ENCODE data around the gene EXOSC5. TPM values are rescaled to one million over a fixed set of nuclear protein-coding genes. Genes with fewer than 3 reads are reported as not detected.

EXOSC5 gene
- total RNA-seq, 1 donor from 2014 or later: 10.6 TPM

DNA sequence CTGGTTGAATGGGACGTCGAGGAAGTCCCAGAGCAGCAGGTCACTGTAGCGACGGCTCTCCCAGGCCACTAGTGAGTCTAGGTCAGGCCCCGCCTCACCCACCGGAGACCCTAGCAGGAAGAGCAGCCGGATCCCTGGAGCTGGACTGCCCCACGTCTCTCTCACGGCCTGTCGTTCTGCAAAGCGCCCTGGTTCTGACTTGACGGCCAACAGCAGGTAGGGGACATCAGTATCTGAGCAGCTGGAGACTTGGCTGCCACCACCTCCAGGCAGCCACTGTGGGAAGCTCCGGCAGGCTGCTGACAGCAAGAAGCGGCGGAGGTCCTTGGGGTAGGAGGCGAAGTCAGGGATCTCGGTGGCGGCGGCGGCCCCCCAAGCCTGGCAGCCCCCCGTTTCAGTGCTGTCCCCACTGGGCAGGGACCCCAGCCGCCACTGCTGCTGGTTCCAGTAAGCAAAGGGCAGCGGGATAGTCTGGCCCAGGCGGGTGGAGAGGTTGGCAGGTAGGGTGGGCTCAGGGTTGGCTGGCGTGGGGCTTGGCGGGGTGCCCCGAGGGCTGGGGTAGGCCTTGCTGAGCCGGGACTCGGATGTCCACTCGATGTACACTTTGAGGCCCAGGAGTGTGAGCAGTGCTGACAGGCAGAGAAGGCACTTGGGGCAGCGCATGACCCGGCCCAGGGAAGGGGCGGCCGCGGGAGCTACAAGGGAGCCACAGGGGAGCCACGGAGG, 29.1 kb upstream of the EXOSC5 start:
- no peak for DNase-seq (ENCODE audit: extremely low spot score, unreplicated experiment)
- TF ChIP-seq, protein P1, sequence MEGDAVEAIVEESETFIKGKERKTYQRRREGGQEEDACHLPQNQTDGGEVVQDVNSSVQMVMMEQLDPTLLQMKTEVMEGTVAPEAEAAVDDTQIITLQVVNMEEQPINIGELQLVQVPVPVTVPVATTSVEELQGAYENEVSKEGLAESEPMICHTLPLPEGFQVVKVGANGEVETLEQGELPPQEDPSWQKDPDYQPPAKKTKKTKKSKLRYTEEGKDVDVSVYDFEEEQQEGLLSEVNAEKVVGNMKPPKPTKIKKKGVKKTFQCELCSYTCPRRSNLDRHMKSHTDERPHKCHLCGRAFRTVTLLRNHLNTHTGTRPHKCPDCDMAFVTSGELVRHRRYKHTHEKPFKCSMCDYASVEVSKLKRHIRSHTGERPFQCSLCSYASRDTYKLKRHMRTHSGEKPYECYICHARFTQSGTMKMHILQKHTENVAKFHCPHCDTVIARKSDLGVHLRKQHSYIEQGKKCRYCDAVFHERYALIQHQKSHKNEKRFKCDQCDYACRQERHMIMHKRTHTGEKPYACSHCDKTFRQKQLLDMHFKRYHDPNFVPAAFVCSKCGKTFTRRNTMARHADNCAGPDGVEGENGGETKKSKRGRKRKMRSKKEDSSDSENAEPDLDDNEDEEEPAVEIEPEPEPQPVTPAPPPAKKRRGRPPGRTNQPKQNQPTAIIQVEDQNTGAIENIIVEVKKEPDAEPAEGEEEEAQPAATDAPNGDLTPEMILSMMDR (IDR thresholded peaks at IDR 0.05): no peak
- H3K27ac Mint-ChIP-seq (ENCODE audit: unreplicated experiment): no peak overlapping the region
- H3K36me3 Mint-ChIP-seq (ENCODE audit: unreplicated experiment): peaks cover 11% of the 10 kb centered on the region
- peaks cover 13% of the 10 kb centered on the region for H3K4me1 Mint-ChIP-seq (ENCODE audit: unreplicated experiment)
- H3K27me3 Mint-ChIP-seq (ENCODE audit: unreplicated experiment): no peaks in the 10 kb centered on the region
- H3K9me3 Mint-ChIP-seq (ENCODE audit: unreplicated experiment): no peaks in the 10 kb centered on the region
- no peak overlapping the region for H3K4me3 Mint-ChIP-seq (ENCODE audit: unreplicated experiment)

DNA sequence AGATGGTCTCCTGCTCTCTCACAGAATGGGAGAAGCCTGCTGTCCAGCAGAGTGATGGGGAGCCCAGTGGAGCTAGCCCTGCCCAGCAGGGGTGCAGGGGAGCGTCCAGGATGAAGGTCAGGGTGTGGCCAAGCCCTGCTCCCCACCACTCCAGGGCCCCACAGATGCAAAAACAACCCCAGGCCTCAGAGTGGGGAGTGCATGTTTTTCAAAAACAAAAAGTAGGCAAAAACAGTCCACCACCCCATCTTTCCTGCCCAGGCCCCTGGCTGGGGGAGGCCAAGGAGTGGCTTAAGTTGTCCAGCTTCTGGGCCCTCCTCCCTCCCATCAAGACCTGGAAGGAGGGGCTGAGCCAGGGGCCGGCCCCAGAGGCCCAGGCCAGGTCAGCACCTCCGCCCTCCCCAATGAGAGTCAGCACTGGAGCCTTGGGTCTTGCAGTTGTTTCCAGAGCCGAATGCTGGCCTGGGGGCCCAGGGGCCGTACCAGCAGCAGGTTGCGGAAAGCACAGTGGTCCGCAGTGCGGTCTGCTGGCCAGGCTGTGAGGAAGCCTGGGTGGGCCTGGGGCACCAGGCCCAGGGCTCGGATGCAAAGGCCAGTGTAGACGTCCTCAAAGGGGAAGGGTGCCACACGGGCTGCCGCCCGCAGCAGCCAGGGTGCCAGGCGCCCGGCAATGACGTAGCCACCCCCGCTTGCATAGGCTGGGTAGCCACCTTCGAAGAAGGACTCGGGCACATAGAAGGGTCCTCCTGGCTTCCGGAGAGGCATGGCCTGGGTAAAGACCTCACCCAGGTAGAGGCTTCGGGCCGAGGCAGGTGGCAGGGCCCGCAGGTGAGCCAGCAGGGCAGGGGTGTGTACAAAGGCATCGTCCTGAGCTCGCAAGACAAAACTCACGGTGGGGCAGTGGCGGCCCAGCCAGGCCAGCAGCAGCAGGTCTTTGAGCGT, 28.3 kb upstream of the EXOSC5 start:
- DNase-seq (ENCODE audit: extremely low spot score, unreplicated experiment): no peak
- Mint-ChIP-seq H3K4me3 (ENCODE audit: unreplicated experiment) (no peak overlapping the region), H3K36me3 (ENCODE audit: unreplicated experiment) (peaks cover 11% of the 10 kb centered on the region), H3K9me3 (ENCODE audit: unreplicated experiment) (no peaks in the 10 kb centered on the region), H3K4me1 (ENCODE audit: unreplicated experiment) (peaks cover 13% of the 10 kb centered on the region), H3K27ac (ENCODE audit: unreplicated experiment) (no peak overlapping the region), H3K27me3 (ENCODE audit: unreplicated experiment) (no peaks in the 10 kb centered on the region)
- TF ChIP-seq, protein P1 (IDR thresholded peaks at IDR 0.05): no peak

DNA sequence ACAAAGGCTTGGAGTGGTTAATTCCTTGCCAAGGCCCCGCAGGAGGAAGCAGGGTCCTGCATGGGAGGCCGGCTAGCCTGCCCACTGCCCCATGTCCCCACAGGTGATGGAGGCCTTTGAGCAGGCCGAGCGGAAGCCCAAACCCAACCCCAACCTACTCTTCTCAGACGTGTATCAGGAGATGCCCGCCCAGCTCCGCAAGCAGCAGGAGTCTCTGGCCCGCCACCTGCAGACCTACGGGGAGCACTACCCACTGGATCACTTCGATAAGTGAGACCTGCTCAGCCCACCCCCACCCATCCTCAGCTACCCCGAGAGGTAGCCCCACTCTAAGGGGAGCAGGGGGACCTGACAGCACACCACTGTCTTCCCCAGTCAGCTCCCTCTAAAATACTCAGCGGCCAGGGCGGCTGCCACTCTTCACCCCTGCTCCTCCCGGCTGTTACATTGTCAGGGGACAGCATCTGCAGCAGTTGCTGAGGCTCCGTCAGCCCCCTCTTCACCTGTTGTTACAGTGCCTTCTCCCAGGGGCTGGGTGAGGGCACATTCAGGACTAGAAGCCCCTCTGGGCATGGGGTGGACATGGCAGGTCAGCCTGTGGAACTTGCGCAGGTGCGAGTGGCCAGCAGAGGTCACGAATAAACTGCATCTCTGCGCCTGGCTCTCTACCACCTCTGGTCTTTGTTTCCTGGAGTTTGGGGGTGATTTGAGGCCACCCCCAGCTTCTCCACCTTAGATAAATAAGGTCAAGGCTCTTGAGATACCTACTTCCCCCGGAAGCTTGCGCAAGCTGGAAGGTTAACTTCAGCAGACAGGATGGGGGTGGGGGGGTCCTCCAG, 27.4 kb upstream of the EXOSC5 start:
- H3K27ac Mint-ChIP-seq (ENCODE audit: unreplicated experiment): no peak overlapping the region
- H3K9me3 Mint-ChIP-seq (ENCODE audit: unreplicated experiment): no peaks in the 10 kb centered on the region
- DNase-seq (ENCODE audit: extremely low spot score, unreplicated experiment): no peak
- no peak overlapping the region for H3K4me3 Mint-ChIP-seq (ENCODE audit: unreplicated experiment)
- H3K27me3 Mint-ChIP-seq (ENCODE audit: unreplicated experiment): no peaks in the 10 kb centered on the region
- TF ChIP-seq, protein P1 (IDR thresholded peaks at IDR 0.05): no peak
- H3K4me1 Mint-ChIP-seq (ENCODE audit: unreplicated experiment): peaks cover 13% of the 10 kb centered on the region
- H3K36me3 Mint-ChIP-seq (ENCODE audit: unreplicated experiment): peaks cover 11% of the 10 kb centered on the region

DNA sequence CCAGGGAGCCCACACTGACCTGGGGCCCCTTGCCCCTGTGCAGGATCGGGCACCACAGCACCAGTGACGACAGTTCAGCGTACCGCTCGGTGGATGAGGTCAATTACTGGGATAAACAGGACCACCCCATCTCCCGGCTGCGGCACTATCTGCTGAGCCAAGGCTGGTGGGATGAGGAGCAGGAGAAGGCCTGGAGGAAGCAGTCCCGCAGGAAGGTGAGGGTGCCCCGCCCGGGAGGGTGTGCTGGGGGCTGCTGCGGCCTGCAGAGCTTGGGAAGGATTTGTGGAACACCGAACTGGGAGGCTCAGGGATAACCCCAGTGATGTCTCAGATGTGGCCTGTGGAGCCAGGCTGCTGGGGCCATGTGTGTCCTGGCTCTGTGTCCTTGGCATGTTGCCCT, 25.8 kb upstream of the EXOSC5 start:
- H3K9me3 Mint-ChIP-seq (ENCODE audit: unreplicated experiment): no peaks in the 10 kb centered on the region
- TF ChIP-seq, protein P1 (IDR thresholded peaks at IDR 0.05): no peak
- DNase-seq (ENCODE audit: extremely low spot score, unreplicated experiment): no peak
- no peak overlapping the region for H3K4me3 Mint-ChIP-seq (ENCODE audit: unreplicated experiment)
- peaks cover 12% of the 10 kb centered on the region for H3K4me1 Mint-ChIP-seq (ENCODE audit: unreplicated experiment)
- H3K36me3 Mint-ChIP-seq (ENCODE audit: unreplicated experiment): peaks cover 18% of the 10 kb centered on the region
- H3K27ac Mint-ChIP-seq (ENCODE audit: unreplicated experiment): no peak overlapping the region
- no peaks in the 10 kb centered on the region for H3K27me3 Mint-ChIP-seq (ENCODE audit: unreplicated experiment)

All from osteocyte (in vitro differentiated cells).